Endothelial cell of umbilical vein (primary cell): ENCODE results near the gene HOXD10.

Experiments used
- CTCF ChIP-seq, 2 donors: IDR thresholded peaks; 1 replicate in 1 of 2; 2 replicates in 1 of 2; pipeline ENCODE4 v1.5.1; 2011; ENCODE audit warnings: low read length in 2 of 2, mild to moderate bottlenecking in 2 of 2, moderate library complexity in 2 of 2, control low read depth in 1 of 2, inconsistent platforms in 1 of 2, low read depth in 1 of 2; ENCODE audit not compliant: insufficient read depth in 1 of 2; ENCODE audit errors: extremely low read depth in 1 of 2
- EZH2 ChIP-seq: IDR thresholded peaks from 2 replicates; pipeline ENCODE4 v1.6.1; 2012; ENCODE audit warnings: borderline replicate concordance, low read depth, mild to moderate bottlenecking, moderate library complexity, low read length, inconsistent platforms; ENCODE audit not compliant: severe bottlenecking
- GATA2 ChIP-seq: IDR thresholded peaks from 2 replicates; pipeline ENCODE4 v1.7.0; 2011; ENCODE audit warnings: low read depth, mild to moderate bottlenecking, moderate library complexity, mixed read lengths, low read length; ENCODE audit not compliant: insufficient read length, insufficient read depth
- MYC ChIP-seq: IDR thresholded peaks from one replicate; pipeline ENCODE4 v1.6.1; 2011; ENCODE audit warnings: mild to moderate bottlenecking, low read depth, low read length
- POLR2A ChIP-seq: IDR thresholded peaks from 2 replicates; pipeline ENCODE4 v1.6.1; 2012; ENCODE audit warnings: low read depth, mild to moderate bottlenecking, control low read depth, low read length

- no peak for TF ChIP-seq EZH2
- TF ChIP-seq CTCF (IDR thresholded peaks at IDR 0.05; ENCODE audit: extremely low read depth in 1 of 2, insufficient read depth in 1 of 2, low read depth in 1 of 2, low read length in 2 of 2) = no peak
- no peak for TF ChIP-seq GATA2
- TF ChIP-seq MYC = no peak
- no peak for TF ChIP-seq POLR2A
Observed at GRCh38 chr2:176164611-176165369, 48.2 kb downstream of the HOXD10 start.
